Measurements from ENCODE around the gene GPR143. TPM values are rescaled to one million over a fixed set of nuclear protein-coding genes. Genes with fewer than 3 reads are reported as not detected.
"Not testable (repeated sequence)": the region's sequence is repeated elsewhere in the genome, so short reads cannot be mapped to it uniquely, and the experiment has no call there.

The GPR143 gene
- 0.48 TPM for polyA plus RNA-seq (ENCODE audit: insufficient read length)

- DNase-seq: no peak
Measured at GRCh38 chrX:9765737-9766097, at the start of gene GPR143. Gene GPR143 (minus strand): TSS chrX:9765847. CDS start chrX:9765817, 30 bp downstream.

GRCh38 chrX:9811086-9811485 is 45.4 kb upstream of the GPR143 start:
- DNase-seq: not testable (repeated sequence)

GRCh38 chrX:9809876-9810275 is 44.2 kb upstream of the GPR143 start:
- DNase-seq: not testable (repeated sequence)

GRCh38 chrX:9807355-9808182 is 41.9 kb upstream of the GPR143 start:
- no peak for DNase-seq

GRCh38 chrX:9805956-9806355 is 40.3 kb upstream of the GPR143 start:
- DNase-seq: no peak

GRCh38 chrX:9804444-9804843 is 38.8 kb upstream of the GPR143 start:
- no peak for DNase-seq

GRCh38 chrX:9802737-9803136 is 37.1 kb upstream of the GPR143 start:
- DNase-seq: no peak

GRCh38 chrX:9797384-9798360 is 32.0 kb upstream of the GPR143 start:
- DNase-seq: no peak

GRCh38 chrX:9794495-9794894 is 28.8 kb upstream of the GPR143 start:
- no peak for DNase-seq

GRCh38 chrX:9790866-9791265 is 25.2 kb upstream of the GPR143 start:
- DNase-seq: no peak

- no peak for DNase-seq
Measured at GRCh38 chrX:9789555-9789954, 23.9 kb upstream of the GPR143 start.

GRCh38 chrX:9788911-9789310 is 23.3 kb upstream of the GPR143 start:
- DNase-seq: no peak

GRCh38 chrX:9786798-9787635 is 21.4 kb upstream of the GPR143 start:
- no peak for DNase-seq

- no peak for DNase-seq
Measured at GRCh38 chrX:9785944-9786797, 20.5 kb upstream of the GPR143 start, which contains the start of gene SHROOM2. Gene SHROOM2 (plus strand): TSS chrX:9786429. CDS start chrX:9786546, 117 bp downstream.

GRCh38 chrX:9785254-9785943 is 19.8 kb upstream of the GPR143 start:
- no peak for DNase-seq

- DNase-seq: no peak
Measured at GRCh38 chrX:9784332-9784731, 18.7 kb upstream of the GPR143 start.

GRCh38 chrX:9781941-9782340 is 16.3 kb upstream of the GPR143 start:
- no peak for DNase-seq

GRCh38 chrX:9775930-9776329 is 10.3 kb upstream of the GPR143 start:
- DNase-seq: no peak

GRCh38 chrX:9772943-9773342 is 7.3 kb upstream of the GPR143 start:
- no peak for DNase-seq

GRCh38 chrX:9770319-9770718 is 4.7 kb upstream of the GPR143 start:
- no peak for DNase-seq

Data from hindlimb muscle (tissue), 1 donor.